SK-N-SH treated with all-trans-retinoic acid at 6 μM for 48 hours (cell line): ENCODE measurements around the gene RASSF4.
A peak's percentile ranks its signal among the peaks of the same experiment; 100 is the strongest.

Experiments used
- ATAC-seq: fragments of 200-7000 bp; cut with Tn5 transposase; 3 replicates; pipeline ENCODE4 v1.9.1; 2020; ENCODE audit warnings: mild to moderate bottlenecking, moderate library complexity
- ARNTL ChIP-seq: fragments of 450-650 bp; formaldehyde crosslinking; IDR thresholded peaks from 2 replicates; pipeline ENCODE4 v1.5.0; 2020; ENCODE audit warnings: low read depth, mild to moderate bottlenecking, moderate library complexity, borderline replicate concordance
- BACH2 ChIP-seq: fragments of 250-450 bp; sonication (Bioruptor Pico); IDR thresholded peaks from 2 replicates; pipeline ENCODE4 v1.9.0; 2021; ENCODE audit warnings: mild to moderate bottlenecking, borderline replicate concordance
- CSDC2 ChIP-seq: fragments of 250-450 bp; sonication (Bioruptor Pico); IDR thresholded peaks from 2 replicates; pipeline ENCODE4 v1.5.0; 2020; ENCODE audit warnings: mild to moderate bottlenecking, moderate library complexity
- ESRRG ChIP-seq: fragments of 250-450 bp; sonication (Bioruptor Pico); IDR thresholded peaks from 2 replicates; pipeline ENCODE4 v1.6.1; 2021; ENCODE audit warnings: mild to moderate bottlenecking
- GLIS3 ChIP-seq: fragments of 250-450 bp; sonication (Bioruptor Pico); IDR thresholded peaks from 2 replicates; pipeline ENCODE4 v1.5.0; 2020; ENCODE audit warnings: mild to moderate bottlenecking, moderate library complexity
- ISL1 ChIP-seq: fragments of 250-450 bp; sonication (Bioruptor Pico); IDR thresholded peaks from 2 replicates; pipeline ENCODE4 v2.1.2; 2022; ENCODE audit warnings: mild to moderate bottlenecking, moderate library complexity
- OSR1 ChIP-seq: fragments of 250-450 bp; sonication (Bioruptor Pico); IDR thresholded peaks from 2 replicates; pipeline ENCODE4 v1.8.0; 2022; ENCODE audit warnings: moderate library complexity, mild to moderate bottlenecking, inconsistent platforms
- PPARA ChIP-seq: fragments of 250-450 bp; sonication (Bioruptor Pico); IDR thresholded peaks from 2 replicates; pipeline ENCODE4 v1.5.0; 2020; ENCODE audit warnings: mild to moderate bottlenecking, borderline replicate concordance
- SNAI2 ChIP-seq: fragments of 250-450 bp; sonication (Bioruptor Pico); IDR thresholded peaks from 2 replicates; pipeline ENCODE4 v1.5.0; 2020; ENCODE audit warnings: mild to moderate bottlenecking, moderate library complexity
- TCF4 ChIP-seq: fragments of 250-450 bp; sonication (Bioruptor Pico); IDR thresholded peaks from 2 replicates; pipeline ENCODE4 v1.8.0; 2021; ENCODE audit warnings: mild to moderate bottlenecking, moderate library complexity, borderline replicate concordance
- TOX ChIP-seq: fragments of 250-450 bp; sonication (Bioruptor Pico); IDR thresholded peaks from 2 replicates; pipeline ENCODE4 v1.8.0; 2021; ENCODE audit warnings: mild to moderate bottlenecking, moderate library complexity, borderline replicate concordance
- ZC3H10 ChIP-seq: fragments of 250-450 bp; sonication (Bioruptor Pico); IDR thresholded peaks from 2 replicates; pipeline ENCODE4 v1.5.1; 2021; ENCODE audit warnings: mild to moderate bottlenecking, moderate library complexity
- ZFP3 ChIP-seq: fragments of 250-450 bp; sonication (Bioruptor Pico); IDR thresholded peaks from 2 replicates; pipeline ENCODE4 v1.5.0; 2020; ENCODE audit warnings: mild to moderate bottlenecking, moderate library complexity
- ZFP30 ChIP-seq: fragments of 450-650 bp; formaldehyde crosslinking; IDR thresholded peaks from 2 replicates; pipeline ENCODE4 v1.5.0; 2022; ENCODE audit warnings: mild to moderate bottlenecking, moderate library complexity
- ZNF565 ChIP-seq: fragments of 450-650 bp; formaldehyde crosslinking; conservative IDR thresholded peaks from 2 replicates; pipeline ENCODE4 v1.5.0; 2020; ENCODE audit warnings: low read depth, mild to moderate bottlenecking, moderate library complexity
- ZNF70 ChIP-seq: fragments of 450-650 bp; formaldehyde crosslinking; IDR thresholded peaks from 2 replicates; pipeline ENCODE4 v1.5.0; 2020; ENCODE audit warnings: mild to moderate bottlenecking, moderate library complexity
- ZNF8 ChIP-seq: fragments of 450-650 bp; formaldehyde crosslinking; IDR thresholded peaks from 2 replicates; pipeline ENCODE4 v1.5.0; 2020; ENCODE audit warnings: mild to moderate bottlenecking, moderate library complexity
- TF ChIP-seq, protein P1 (sequence below): fragments of 250-450 bp; sonication (Bioruptor Pico); IDR thresholded peaks from 2 replicates; pipeline ENCODE4 v1.8.0; 2021; ENCODE audit warnings: low read depth, mild to moderate bottlenecking, moderate library complexity, borderline replicate concordance
- TF ChIP-seq, protein P2 (sequence below): fragments of 250-450 bp; sonication (Bioruptor Pico); IDR thresholded peaks from 2 replicates; pipeline ENCODE4 v1.5.1; 2021; ENCODE audit warnings: mild to moderate bottlenecking, moderate library complexity
- TF ChIP-seq, protein P3 (sequence below): fragments of 250-450 bp; sonication (Bioruptor Pico); IDR thresholded peaks from 2 replicates; pipeline ENCODE4 v1.5.0; 2020; ENCODE audit warnings: mild to moderate bottlenecking, moderate library complexity
- TF ChIP-seq, protein P4 (sequence below): fragments of 250-450 bp; sonication (Bioruptor Pico); IDR thresholded peaks from 2 replicates; pipeline ENCODE4 v1.5.1; 2020; ENCODE audit warnings: low read depth, mild to moderate bottlenecking, moderate library complexity

Gene RASSF4, protein sequence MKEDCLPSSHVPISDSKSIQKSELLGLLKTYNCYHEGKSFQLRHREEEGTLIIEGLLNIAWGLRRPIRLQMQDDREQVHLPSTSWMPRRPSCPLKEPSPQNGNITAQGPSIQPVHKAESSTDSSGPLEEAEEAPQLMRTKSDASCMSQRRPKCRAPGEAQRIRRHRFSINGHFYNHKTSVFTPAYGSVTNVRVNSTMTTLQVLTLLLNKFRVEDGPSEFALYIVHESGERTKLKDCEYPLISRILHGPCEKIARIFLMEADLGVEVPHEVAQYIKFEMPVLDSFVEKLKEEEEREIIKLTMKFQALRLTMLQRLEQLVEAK

DNA sequence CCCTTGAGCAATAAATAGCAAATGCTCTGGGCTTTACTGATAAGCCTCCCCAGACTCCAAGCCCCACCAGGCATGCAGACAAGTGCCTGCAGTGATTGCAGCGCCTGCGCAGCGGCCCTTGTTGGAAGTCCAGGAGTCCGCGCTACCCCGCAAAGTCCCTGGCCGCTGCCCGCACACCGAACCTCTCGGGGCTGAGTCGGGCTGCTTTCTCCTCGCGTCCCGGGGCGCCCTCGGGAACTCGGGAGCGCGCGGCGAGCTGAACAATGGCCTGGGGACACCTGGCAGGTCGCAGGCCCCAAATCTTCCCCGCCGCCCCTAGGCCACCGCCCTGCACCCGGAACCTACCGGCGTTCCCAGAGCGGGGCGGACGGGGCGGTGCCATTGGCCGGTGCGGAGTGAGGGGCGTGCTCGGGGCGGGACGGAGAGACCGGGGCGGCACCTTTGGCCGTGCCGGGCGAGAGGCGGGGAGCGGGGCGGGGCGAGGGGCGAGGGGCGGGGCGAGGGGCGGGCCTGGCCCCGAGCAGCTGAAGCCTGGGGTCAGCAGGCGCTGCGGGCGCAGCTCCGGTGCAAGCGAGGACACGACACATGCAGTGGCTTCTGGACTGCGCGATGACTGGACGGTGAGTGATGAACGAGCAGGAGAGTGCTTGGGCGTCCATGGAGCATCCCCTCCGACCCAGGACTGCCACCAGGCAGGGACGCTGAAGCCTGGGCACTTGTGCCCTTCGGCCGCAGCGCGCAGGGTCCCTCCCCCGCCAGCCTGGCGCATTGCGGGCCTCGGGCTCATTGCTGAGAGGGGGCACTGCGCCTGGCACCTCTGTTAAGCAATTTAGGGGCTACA, at the start of gene RASSF4:
RASSF4 (plus strand) TSS at position 556 of the 841 bp plus-strand sequence. CDS start 10,401 bp downstream, outside the sequence.
- TF ChIP-seq ARNTL (CRISPR knock-in tag) (no peak), ZFP3 (CRISPR knock-in tag) (peak; percentile 89)
- TF ChIP-seq, all 23 proteins: peak for 1
- peak; percentile 99 for ATAC-seq

DNA sequence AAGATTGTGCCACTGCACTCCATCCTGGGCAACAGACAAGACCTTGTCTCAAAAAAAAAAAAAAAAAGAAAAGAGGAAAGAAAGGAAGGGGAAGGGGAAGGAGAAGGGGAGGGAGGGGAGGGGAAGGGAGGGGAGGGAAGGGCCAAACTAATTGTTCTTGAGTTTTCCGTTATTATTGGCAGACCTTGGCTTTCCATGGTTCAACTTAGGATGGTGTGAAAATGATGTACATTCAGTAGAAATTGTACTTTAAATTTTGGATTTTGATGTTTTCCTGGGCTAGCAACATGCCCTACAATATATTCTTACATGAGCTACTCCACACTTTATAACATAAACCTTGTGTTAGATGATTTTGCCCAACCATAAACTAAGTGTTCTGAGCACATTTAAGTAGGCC, 49.7 kb upstream of the RASSF4 start:
- no peak for TF ChIP-seq ISL1 (CRISPR knock-in tag)
- TF ChIP-seq ZNF565, result no peak
- TF ChIP-seq OSR1, result no peak
- TF ChIP-seq, protein P1, sequence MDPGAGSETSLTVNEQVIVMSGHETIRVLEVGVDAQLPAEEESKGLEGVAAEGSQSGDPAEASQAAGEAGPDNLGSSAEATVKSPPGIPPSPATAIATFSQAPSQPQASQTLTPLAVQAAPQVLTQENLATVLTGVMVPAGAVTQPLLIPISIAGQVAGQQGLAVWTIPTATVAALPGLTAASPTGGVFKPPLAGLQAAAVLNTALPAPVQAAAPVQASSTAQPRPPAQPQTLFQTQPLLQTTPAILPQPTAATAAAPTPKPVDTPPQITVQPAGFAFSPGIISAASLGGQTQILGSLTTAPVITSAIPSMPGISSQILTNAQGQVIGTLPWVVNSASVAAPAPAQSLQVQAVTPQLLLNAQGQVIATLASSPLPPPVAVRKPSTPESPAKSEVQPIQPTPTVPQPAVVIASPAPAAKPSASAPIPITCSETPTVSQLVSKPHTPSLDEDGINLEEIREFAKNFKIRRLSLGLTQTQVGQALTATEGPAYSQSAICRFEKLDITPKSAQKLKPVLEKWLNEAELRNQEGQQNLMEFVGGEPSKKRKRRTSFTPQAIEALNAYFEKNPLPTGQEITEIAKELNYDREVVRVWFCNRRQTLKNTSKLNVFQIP (CRISPR knock-in tag), result no peak
- TF ChIP-seq ZNF70 (CRISPR knock-in tag), result no peak
- TF ChIP-seq CSDC2 (CRISPR knock-in tag), result no peak
- no peak for TF ChIP-seq ESRRG
- TF ChIP-seq PPARA (CRISPR knock-in tag), result no peak
- no peak for TF ChIP-seq ZC3H10
- no peak for TF ChIP-seq SNAI2 (CRISPR knock-in tag)
- TF ChIP-seq, protein P2, sequence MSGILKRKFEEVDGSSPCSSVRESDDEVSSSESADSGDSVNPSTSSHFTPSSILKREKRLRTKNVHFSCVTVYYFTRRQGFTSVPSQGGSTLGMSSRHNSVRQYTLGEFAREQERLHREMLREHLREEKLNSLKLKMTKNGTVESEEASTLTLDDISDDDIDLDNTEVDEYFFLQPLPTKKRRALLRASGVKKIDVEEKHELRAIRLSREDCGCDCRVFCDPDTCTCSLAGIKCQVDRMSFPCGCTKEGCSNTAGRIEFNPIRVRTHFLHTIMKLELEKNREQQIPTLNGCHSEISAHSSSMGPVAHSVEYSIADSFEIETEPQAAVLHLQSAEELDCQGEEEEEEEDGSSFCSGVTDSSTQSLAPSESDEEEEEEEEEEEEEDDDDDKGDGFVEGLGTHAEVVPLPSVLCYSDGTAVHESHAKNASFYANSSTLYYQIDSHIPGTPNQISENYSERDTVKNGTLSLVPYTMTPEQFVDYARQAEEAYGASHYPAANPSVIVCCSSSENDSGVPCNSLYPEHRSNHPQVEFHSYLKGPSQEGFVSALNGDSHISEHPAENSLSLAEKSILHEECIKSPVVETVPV (CRISPR knock-in tag), result no peak
- no peak for TF ChIP-seq ZFP3 (CRISPR knock-in tag)
- TF ChIP-seq TCF4 (CRISPR knock-in tag), result no peak
- no peak for TF ChIP-seq TOX
- no peak for TF ChIP-seq ARNTL (CRISPR knock-in tag)
- no peak for ATAC-seq

DNA sequence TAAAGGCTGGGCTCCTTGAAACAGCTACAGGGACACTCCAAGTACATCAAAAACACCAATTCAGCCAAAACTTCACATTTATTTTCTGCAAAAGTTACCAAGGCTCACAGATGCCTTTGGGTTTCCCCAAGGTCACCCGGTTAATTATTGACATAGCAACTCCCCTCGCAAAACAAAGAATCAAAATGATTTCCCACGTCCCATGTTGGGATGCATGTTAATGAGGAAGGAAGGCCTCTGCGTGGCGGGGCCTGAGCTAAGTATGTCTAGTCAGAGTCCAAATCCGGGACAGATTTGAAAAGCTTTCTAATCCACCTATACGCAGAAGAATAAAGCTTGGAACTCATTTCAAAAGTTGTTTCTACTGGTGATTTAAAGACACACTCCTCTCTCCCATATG, 49.0 kb upstream of the RASSF4 start:
- no peak for ATAC-seq
- TF ChIP-seq, protein P3, sequence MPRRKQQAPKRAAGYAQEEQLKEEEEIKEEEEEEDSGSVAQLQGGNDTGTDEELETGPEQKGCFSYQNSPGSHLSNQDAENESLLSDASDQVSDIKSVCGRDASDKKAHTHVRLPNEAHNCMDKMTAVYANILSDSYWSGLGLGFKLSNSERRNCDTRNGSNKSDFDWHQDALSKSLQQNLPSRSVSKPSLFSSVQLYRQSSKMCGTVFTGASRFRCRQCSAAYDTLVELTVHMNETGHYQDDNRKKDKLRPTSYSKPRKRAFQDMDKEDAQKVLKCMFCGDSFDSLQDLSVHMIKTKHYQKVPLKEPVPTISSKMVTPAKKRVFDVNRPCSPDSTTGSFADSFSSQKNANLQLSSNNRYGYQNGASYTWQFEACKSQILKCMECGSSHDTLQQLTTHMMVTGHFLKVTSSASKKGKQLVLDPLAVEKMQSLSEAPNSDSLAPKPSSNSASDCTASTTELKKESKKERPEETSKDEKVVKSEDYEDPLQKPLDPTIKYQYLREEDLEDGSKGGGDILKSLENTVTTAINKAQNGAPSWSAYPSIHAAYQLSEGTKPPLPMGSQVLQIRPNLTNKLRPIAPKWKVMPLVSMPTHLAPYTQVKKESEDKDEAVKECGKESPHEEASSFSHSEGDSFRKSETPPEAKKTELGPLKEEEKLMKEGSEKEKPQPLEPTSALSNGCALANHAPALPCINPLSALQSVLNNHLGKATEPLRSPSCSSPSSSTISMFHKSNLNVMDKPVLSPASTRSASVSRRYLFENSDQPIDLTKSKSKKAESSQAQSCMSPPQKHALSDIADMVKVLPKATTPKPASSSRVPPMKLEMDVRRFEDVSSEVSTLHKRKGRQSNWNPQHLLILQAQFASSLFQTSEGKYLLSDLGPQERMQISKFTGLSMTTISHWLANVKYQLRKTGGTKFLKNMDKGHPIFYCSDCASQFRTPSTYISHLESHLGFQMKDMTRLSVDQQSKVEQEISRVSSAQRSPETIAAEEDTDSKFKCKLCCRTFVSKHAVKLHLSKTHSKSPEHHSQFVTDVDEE (CRISPR knock-in tag), result no peak
- TF ChIP-seq GLIS3 (CRISPR knock-in tag) (no peak), ZFP30 (CRISPR knock-in tag) (no peak), BACH2 (CRISPR knock-in tag) (no peak)

DNA sequence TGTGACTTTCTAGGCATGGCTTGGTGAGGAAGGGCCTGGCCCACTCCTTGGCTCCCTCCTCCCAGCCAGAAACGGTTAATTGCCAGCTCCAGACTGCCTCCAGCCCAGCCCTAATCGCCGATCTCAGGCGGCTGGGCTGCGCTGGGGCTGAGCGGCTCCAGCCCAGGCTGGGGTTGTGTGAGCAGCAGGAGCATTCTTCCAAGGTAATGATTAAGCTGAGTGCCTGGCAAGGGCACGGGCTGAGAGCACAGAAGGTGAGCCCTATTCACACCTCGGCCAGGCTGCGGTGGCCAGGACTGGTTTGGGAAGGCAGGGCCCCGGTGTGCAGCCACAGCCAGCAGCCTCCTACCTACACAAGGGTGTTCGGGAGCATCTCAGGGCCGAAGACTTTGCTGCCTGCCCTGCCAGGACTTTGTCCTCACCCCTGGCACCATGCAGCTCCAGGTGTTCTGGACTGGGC, 48.5 kb upstream of the RASSF4 start, which contains the start of gene TMEM72:
TMEM72 (plus strand) TSS at position 257 of the 460 bp plus-strand sequence; CDS start at position 433, 176 bp downstream.
- ATAC-seq, result peak; percentile 34; the same call in 2 of the 3 replicates
- TF ChIP-seq, protein P4, sequence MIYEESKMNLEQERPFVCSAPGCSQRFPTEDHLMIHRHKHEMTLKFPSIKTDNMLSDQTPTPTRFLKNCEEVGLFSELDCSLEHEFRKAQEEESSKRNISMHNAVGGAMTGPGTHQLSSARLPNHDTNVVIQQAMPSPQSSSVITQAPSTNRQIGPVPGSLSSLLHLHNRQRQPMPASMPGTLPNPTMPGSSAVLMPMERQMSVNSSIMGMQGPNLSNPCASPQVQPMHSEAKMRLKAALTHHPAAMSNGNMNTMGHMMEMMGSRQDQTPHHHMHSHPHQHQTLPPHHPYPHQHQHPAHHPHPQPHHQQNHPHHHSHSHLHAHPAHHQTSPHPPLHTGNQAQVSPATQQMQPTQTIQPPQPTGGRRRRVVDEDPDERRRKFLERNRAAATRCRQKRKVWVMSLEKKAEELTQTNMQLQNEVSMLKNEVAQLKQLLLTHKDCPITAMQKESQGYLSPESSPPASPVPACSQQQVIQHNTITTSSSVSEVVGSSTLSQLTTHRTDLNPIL, result no peak
- TF ChIP-seq ZFP30 (CRISPR knock-in tag) (no peak), BACH2 (CRISPR knock-in tag) (no peak), SNAI2 (CRISPR knock-in tag) (no peak), OSR1 (no peak), ZNF8 (CRISPR knock-in tag) (no peak)
- TF ChIP-seq, protein P3 (CRISPR knock-in tag), result no peak
- TF ChIP-seq, protein P1 (CRISPR knock-in tag), result no peak
- TF ChIP-seq, protein P2 (CRISPR knock-in tag), result no peak
